WTC11 (cell line): ENCODE results near the gene DGCR2. TPM values are rescaled to one million over a fixed set of nuclear protein-coding genes. Genes with fewer than 3 reads are reported as not detected.

Source experiments
- ATAC-seq: fragments of 200-7000 bp; cut with Tn5 transposase; 2 replicates; pipeline ENCODE4 v1.10.0; 2021; ENCODE audit warnings: mild to moderate bottlenecking, moderate library complexity
- CTCF ChIA-PET: fragments of 300-600 bp; sonication (Branson Sonifier 250); formaldehyde crosslinking; loops from one replicate; lab custom pipeline; 2021; ENCODE audit warnings: antibody characterized with exemption; lab: Charles Lee
- POLR2A ChIA-PET: fragments of 350-600 bp; sonication (Branson Sonifier 250); formaldehyde crosslinking; loops from one replicate; lab custom pipeline; 2021; ENCODE audit warnings: antibody characterized with exemption; lab: Charles Lee
- DNase-seq: peaks from one replicate; pipeline ENCODE4 v3.0.0; 2021; ENCODE audit warnings: low spot score
- H3K27ac Mint-ChIP-seq: 2 replicates; pipeline ENCODE4 v1.8.0; 2021; ENCODE audit warnings: mixed read lengths
- H3K27me3 Mint-ChIP-seq: 2 replicates; pipeline ENCODE4 v1.8.0; 2021; ENCODE audit warnings: low read depth, mild to moderate bottlenecking, moderate library complexity, mixed read lengths
- H3K36me3 Mint-ChIP-seq: 2 replicates; pipeline ENCODE4 v1.8.0; 2021; ENCODE audit warnings: mixed read lengths
- H3K4me1 Mint-ChIP-seq: 2 replicates; pipeline ENCODE4 v1.8.0; 2022; ENCODE audit warnings: mixed read lengths
- H3K4me3 Mint-ChIP-seq: 2 replicates; pipeline ENCODE4 v1.8.0; 2021; ENCODE audit warnings: mild to moderate bottlenecking, moderate library complexity, mixed read lengths
- H3K9me3 Mint-ChIP-seq: 2 replicates; pipeline ENCODE4 v1.8.0; 2021; ENCODE audit warnings: mixed read lengths
- ATF1 ChIP-seq: sonication (generic); formaldehyde crosslinking; IDR thresholded peaks from 2 replicates; pipeline ENCODE4 v1.8.1; 2023; ENCODE audit warnings: mild to moderate bottlenecking, moderate library complexity, missing genetic modification reagents
- CBFB ChIP-seq: sonication (generic); formaldehyde crosslinking; IDR thresholded peaks from 2 replicates; pipeline ENCODE4 v1.8.1; 2022; ENCODE audit warnings: mild to moderate bottlenecking, low read depth, missing genetic modification reagents
- ELF4 ChIP-seq: sonication (generic); formaldehyde crosslinking; IDR thresholded peaks from 2 replicates; pipeline ENCODE4 v1.8.1; 2022; ENCODE audit warnings: low read depth, mild to moderate bottlenecking, moderate library complexity, missing genetic modification reagents
- GTF2I ChIP-seq: fragments of 250-450 bp; sonication (Bioruptor Pico); conservative IDR thresholded peaks from 2 replicates; pipeline ENCODE4 v1.4.0; 2021; ENCODE audit warnings: mild to moderate bottlenecking
- HMGA2 ChIP-seq: fragments of 250-450 bp; sonication (Bioruptor Pico); IDR thresholded peaks from 2 replicates; pipeline ENCODE4 v1.4.0; 2021; ENCODE audit warnings: mild to moderate bottlenecking, moderate library complexity
- IRF2 ChIP-seq: sonication (generic); formaldehyde crosslinking; IDR thresholded peaks from 2 replicates; pipeline ENCODE4 v1.8.0; 2022; ENCODE audit warnings: low read depth, missing genetic modification reagents, borderline replicate concordance
- MXD4 ChIP-seq: fragments of 250-450 bp; sonication (Bioruptor Pico); IDR thresholded peaks from 2 replicates; pipeline ENCODE4 v1.8.0; 2021; ENCODE audit warnings: mild to moderate bottlenecking, moderate library complexity, borderline replicate concordance
- PRDM15 ChIP-seq: sonication (generic); formaldehyde crosslinking; IDR thresholded peaks from 2 replicates; pipeline ENCODE4 v1.8.0; 2022; ENCODE audit warnings: missing genetic modification reagents
- SMAD3 ChIP-seq: sonication (generic); formaldehyde crosslinking; IDR thresholded peaks from 2 replicates; pipeline ENCODE4 v1.8.0; 2022; ENCODE audit warnings: missing genetic modification reagents, mild to moderate bottlenecking, borderline replicate concordance
- ZBTB21 ChIP-seq: sonication (generic); formaldehyde crosslinking; IDR thresholded peaks from 2 replicates; pipeline ENCODE4 v1.8.1; 2023; ENCODE audit warnings: mild to moderate bottlenecking, missing genetic modification reagents, borderline replicate concordance
- total RNA-seq: library from RNA; stranded (reverse); gene quantifications from 3 replicates; pipeline ENCODE4 v1.2.3, GENCODE V29; 2021
- TF ChIP-seq, protein P1 (sequence below): sonication (generic); formaldehyde crosslinking; conservative IDR thresholded peaks from 2 replicates; pipeline ENCODE4 v1.8.1; 2023; ENCODE audit warnings: mild to moderate bottlenecking, low read depth, missing genetic modification reagents, moderate library complexity
- TF ChIP-seq, protein P2 (sequence below): fragments of 250-450 bp; sonication (Bioruptor Pico); IDR thresholded peaks from 2 replicates; pipeline ENCODE4 v1.9.0; 2021; ENCODE audit warnings: mild to moderate bottlenecking
- TF ChIP-seq, protein P3 (sequence below): sonication (generic); formaldehyde crosslinking; IDR thresholded peaks from 2 replicates; pipeline ENCODE4 v1.8.1; 2022; ENCODE audit warnings: low read depth, mild to moderate bottlenecking, moderate library complexity, missing genetic modification reagents, borderline replicate concordance
- TF ChIP-seq, protein P4 (sequence below): sonication (generic); formaldehyde crosslinking; IDR thresholded peaks from 2 replicates; pipeline ENCODE4 v1.8.0; 2023; ENCODE audit warnings: missing genetic modification reagents

Gene DGCR2
- total RNA-seq, 1 experiment from 2014 or later, result 64.2 TPM

- H3K4me1 Mint-ChIP-seq, result no peaks in the 10 kb centered on the region
- DNase-seq (no peak), ATAC-seq (no peak)
- ChIA-PET POLR2A (no interaction called here), CTCF (no interaction called here)
- H3K27ac Mint-ChIP-seq, result no peak overlapping the region
- no peak overlapping the region for H3K4me3 Mint-ChIP-seq
- peaks cover 44% of the 10 kb centered on the region for H3K36me3 Mint-ChIP-seq
- TF ChIP-seq PRDM15 (CRISPR knock-in tag), result no peak
- no peaks in the 10 kb centered on the region for H3K9me3 Mint-ChIP-seq
- H3K27me3 Mint-ChIP-seq, result no peaks in the 10 kb centered on the region
Measured at GRCh38 chr22:19046719-19047609, 75.2 kb downstream of the DGCR2 start.

DNA sequence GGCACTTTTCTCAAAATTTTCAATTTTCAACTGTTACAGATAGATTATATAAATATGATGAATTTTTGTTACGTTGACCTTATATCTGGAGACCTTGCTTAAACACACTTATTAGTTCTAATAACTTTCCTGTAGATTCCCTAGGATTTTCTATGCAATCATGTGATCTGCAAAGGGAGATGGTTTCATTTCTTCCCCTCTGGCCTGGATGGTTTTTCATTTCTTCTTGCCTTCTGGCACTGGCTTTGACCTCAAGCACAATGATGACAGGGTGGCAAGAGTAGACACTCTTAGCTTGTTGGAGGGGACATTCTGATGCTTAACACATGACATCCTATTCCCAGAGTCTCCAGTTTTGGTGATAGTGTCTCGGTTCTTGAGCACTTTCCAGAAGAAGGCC lies 75.9 kb downstream of the DGCR2 start:
- no peaks in the 10 kb centered on the region for H3K9me3 Mint-ChIP-seq
- DNase-seq (no peak), ATAC-seq (no peak)
- no peak overlapping the region for H3K27ac Mint-ChIP-seq
- POLR2A ChIA-PET, result no interaction called here
- no peaks in the 10 kb centered on the region for H3K4me1 Mint-ChIP-seq
- no peak for TF ChIP-seq ZBTB21
- TF ChIP-seq, protein P1, sequence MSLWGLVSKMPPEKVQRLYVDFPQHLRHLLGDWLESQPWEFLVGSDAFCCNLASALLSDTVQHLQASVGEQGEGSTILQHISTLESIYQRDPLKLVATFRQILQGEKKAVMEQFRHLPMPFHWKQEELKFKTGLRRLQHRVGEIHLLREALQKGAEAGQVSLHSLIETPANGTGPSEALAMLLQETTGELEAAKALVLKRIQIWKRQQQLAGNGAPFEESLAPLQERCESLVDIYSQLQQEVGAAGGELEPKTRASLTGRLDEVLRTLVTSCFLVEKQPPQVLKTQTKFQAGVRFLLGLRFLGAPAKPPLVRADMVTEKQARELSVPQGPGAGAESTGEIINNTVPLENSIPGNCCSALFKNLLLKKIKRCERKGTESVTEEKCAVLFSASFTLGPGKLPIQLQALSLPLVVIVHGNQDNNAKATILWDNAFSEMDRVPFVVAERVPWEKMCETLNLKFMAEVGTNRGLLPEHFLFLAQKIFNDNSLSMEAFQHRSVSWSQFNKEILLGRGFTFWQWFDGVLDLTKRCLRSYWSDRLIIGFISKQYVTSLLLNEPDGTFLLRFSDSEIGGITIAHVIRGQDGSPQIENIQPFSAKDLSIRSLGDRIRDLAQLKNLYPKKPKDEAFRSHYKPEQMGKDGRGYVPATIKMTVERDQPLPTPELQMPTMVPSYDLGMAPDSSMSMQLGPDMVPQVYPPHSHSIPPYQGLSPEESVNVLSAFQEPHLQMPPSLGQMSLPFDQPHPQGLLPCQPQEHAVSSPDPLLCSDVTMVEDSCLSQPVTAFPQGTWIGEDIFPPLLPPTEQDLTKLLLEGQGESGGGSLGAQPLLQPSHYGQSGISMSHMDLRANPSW (CRISPR knock-in tag), result no peak
- TF ChIP-seq IRF2 (CRISPR knock-in tag), result no peak
- TF ChIP-seq ELF4 (CRISPR knock-in tag), result no peak
- TF ChIP-seq HMGA2 (CRISPR knock-in tag), result no peak
- no peak for TF ChIP-seq SMAD3 (CRISPR knock-in tag)
- no peak for TF ChIP-seq MXD4
- TF ChIP-seq CBFB (CRISPR knock-in tag), result no peak
- TF ChIP-seq, protein P2, sequence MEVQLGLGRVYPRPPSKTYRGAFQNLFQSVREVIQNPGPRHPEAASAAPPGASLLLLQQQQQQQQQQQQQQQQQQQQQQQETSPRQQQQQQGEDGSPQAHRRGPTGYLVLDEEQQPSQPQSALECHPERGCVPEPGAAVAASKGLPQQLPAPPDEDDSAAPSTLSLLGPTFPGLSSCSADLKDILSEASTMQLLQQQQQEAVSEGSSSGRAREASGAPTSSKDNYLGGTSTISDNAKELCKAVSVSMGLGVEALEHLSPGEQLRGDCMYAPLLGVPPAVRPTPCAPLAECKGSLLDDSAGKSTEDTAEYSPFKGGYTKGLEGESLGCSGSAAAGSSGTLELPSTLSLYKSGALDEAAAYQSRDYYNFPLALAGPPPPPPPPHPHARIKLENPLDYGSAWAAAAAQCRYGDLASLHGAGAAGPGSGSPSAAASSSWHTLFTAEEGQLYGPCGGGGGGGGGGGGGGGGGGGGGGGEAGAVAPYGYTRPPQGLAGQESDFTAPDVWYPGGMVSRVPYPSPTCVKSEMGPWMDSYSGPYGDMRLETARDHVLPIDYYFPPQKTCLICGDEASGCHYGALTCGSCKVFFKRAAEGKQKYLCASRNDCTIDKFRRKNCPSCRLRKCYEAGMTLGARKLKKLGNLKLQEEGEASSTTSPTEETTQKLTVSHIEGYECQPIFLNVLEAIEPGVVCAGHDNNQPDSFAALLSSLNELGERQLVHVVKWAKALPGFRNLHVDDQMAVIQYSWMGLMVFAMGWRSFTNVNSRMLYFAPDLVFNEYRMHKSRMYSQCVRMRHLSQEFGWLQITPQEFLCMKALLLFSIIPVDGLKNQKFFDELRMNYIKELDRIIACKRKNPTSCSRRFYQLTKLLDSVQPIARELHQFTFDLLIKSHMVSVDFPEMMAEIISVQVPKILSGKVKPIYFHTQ (CRISPR knock-in tag), result no peak
- TF ChIP-seq GTF2I (CRISPR knock-in tag), result no peak
- TF ChIP-seq, protein P3, sequence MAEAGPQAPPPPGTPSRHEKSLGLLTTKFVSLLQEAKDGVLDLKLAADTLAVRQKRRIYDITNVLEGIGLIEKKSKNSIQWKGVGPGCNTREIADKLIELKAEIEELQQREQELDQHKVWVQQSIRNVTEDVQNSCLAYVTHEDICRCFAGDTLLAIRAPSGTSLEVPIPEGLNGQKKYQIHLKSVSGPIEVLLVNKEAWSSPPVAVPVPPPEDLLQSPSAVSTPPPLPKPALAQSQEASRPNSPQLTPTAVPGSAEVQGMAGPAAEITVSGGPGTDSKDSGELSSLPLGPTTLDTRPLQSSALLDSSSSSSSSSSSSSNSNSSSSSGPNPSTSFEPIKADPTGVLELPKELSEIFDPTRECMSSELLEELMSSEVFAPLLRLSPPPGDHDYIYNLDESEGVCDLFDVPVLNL, result no peak
- TF ChIP-seq, protein P4, sequence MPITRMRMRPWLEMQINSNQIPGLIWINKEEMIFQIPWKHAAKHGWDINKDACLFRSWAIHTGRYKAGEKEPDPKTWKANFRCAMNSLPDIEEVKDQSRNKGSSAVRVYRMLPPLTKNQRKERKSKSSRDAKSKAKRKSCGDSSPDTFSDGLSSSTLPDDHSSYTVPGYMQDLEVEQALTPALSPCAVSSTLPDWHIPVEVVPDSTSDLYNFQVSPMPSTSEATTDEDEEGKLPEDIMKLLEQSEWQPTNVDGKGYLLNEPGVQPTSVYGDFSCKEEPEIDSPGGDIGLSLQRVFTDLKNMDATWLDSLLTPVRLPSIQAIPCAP (CRISPR knock-in tag), result no peak
- TF ChIP-seq ATF1 (CRISPR knock-in tag), result no peak
- H3K4me3 Mint-ChIP-seq, result no peak overlapping the region
- peaks cover 47% of the 10 kb centered on the region for H3K36me3 Mint-ChIP-seq
- CTCF ChIA-PET, result no interaction called here
- no peaks in the 10 kb centered on the region for H3K27me3 Mint-ChIP-seq
